LNCaP clone FGC (cell line): ENCODE measurements around the gene SLAIN1.
"Not testable (repeated sequence)": the region's sequence is repeated elsewhere in the genome, so short reads cannot be mapped to it uniquely, and the experiment has no call there.

Source experiments
- DNase-seq: peaks from one replicate; pipeline ENCODE4 v3.0.0-alpha.2; 2011; ENCODE audit warnings: low read depth
- H3K4me3 ChIP-seq: 2 replicates; pipeline ENCODE4 v1.5.1; 2011; ENCODE audit warnings: mild to moderate bottlenecking, low read depth, low read length, control low read depth
- TF ChIP-seq, protein P1 (sequence below): IDR thresholded peaks from 2 replicates; pipeline ENCODE4 v1.5.1; 2012; ENCODE audit warnings: mild to moderate bottlenecking; ENCODE audit not compliant: control insufficient read depth, insufficient read depth; ENCODE audit errors: extremely low read depth

Gene SLAIN1

DNA sequence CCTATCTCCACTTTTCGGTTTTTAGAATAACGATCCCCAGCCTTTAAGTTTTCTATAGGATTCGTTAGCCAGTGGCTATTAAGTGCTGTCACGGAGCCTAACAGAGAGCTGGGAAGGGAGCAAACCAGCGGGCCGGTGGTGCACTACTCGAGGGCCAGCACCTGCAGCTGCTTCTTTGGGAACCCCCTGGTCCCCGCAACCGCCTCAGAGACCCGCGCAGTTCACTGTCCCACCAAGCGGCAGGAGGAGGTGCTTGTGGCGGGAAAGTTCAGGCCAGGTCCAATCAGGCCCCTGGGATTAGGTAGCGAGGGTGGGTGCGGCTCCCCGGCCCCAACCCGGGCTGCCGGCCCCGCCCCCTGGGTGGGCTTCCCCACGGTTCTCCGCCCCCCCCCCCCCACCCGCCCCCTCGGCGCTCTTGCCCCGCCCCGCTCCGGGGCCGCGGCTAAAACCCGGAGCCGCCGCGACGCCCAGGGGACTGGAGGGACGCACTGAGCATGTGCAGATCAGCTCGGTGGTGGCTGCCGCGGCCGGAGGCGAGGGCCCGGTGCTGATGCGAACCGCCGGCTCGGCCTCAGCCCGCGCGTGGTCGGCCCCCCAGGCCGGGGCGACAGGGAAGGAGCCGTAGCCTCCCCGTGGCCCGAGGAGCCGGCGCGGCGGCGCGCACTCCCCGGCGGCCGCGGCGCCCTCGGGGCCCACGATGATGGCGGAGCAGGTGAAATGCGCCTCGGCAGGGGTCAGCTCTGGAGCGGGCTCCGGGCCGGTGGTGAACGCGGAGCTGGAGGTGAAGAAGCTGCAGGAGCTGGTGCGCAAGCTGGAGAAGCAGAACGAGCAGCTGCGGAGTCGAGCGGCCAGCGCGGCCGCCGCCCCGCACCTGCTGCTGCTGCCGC, at the start of gene SLAIN1:
Gene SLAIN1, plus strand, starts transcription at position 471 of the 887 bp plus-strand sequence. Its CDS starts 227 bp downstream, at position 698.
- TF ChIP-seq, protein P1, sequence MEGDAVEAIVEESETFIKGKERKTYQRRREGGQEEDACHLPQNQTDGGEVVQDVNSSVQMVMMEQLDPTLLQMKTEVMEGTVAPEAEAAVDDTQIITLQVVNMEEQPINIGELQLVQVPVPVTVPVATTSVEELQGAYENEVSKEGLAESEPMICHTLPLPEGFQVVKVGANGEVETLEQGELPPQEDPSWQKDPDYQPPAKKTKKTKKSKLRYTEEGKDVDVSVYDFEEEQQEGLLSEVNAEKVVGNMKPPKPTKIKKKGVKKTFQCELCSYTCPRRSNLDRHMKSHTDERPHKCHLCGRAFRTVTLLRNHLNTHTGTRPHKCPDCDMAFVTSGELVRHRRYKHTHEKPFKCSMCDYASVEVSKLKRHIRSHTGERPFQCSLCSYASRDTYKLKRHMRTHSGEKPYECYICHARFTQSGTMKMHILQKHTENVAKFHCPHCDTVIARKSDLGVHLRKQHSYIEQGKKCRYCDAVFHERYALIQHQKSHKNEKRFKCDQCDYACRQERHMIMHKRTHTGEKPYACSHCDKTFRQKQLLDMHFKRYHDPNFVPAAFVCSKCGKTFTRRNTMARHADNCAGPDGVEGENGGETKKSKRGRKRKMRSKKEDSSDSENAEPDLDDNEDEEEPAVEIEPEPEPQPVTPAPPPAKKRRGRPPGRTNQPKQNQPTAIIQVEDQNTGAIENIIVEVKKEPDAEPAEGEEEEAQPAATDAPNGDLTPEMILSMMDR = no peak
- DNase-seq = no peak
- H3K4me3 ChIP-seq = peak within 1 kb of the TSS; percentile 74

DNA sequence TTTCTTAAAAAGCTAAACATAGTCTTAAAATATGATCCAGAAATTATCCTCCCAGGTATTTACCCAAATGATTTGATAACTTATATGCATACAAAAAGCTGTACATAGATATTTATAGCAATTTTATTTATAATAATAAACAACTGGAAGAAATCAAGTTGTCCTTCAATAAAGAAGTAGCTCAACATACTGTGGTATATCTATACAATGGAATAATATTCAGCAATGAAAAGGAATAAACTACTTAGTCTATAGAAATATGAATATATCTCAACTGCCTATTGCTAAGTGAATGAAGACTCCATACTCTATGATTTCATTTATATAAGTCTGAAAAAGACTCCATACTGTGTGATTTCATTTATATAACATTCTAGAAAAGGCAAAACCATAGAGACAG, 47.1 kb upstream of the SLAIN1 start:
- TF ChIP-seq, protein P1 = no peak
- no peak for DNase-seq

DNA sequence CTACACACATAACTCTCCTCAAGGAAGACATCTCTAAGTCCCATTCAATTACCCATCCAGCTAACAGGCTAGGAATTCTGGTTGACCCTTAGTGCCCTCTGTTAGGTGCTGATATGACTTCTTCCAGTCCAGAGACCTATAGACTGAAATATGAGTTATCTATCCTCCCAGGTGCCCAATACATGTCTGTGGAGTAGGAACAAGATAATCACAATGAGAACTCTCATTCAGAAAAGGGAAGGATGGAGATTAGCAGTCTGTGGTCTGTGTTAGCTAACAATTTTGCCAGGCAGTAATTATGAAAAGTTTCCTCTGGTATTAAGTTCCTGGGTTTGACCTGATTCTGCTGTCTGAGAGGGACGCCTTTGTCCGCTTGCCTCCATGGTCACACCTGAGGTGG, 44.2 kb upstream of the SLAIN1 start:
- TF ChIP-seq, protein P1 = no peak
- no peak for DNase-seq
- no peak overlapping the region for H3K4me3 ChIP-seq

More for the DNA sequence above, 47.1 kb upstream of the SLAIN1 start:
- H3K4me3 ChIP-seq = no peak overlapping the region

DNA sequence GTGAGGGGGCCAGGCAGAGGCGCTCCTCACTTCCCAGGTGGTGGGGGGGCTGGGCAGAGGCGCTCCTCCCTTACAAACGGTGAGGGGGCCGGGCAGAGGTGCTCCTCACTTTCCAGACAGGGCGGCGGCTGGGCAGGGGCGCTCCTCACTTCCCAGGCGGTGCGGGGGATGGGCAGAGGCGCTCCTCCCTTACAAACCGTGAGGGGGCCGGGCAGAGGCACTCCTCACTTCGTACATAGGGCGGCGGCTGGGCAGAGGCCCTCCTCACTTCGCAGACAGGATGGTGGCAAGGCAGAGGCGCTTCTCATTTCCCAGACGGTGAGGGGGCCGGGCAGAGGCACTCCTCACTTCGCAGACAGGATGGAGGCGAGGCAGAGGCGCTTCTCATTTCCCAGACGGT, 37.5 kb upstream of the SLAIN1 start:
- DNase-seq, H3K4me3 ChIP-seq: not testable (repeated sequence)

DNA sequence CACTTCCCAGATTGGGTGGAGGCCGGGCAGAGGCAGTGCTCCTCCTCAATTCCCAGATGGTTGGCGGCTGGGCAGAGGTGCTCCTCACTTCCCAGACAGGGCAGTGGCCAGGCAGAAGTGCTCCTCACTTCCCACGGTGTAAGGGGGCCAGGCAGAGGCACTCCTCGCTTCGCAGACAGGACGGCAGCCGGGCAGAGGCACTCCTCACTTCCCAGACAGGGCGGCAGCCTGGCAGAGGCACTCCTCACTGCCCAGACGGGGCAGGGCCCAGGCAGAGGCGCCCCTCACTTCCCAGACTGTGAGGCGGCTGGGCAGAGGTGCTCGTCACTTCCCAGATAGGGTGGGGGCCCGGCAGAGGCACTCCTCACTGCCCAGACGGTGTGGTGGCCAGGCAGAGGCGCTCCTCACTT, 36.6 kb upstream of the SLAIN1 start:
- no peak for DNase-seq
- TF ChIP-seq, protein P1 = no peak
- H3K4me3 ChIP-seq = no peak overlapping the region

DNA sequence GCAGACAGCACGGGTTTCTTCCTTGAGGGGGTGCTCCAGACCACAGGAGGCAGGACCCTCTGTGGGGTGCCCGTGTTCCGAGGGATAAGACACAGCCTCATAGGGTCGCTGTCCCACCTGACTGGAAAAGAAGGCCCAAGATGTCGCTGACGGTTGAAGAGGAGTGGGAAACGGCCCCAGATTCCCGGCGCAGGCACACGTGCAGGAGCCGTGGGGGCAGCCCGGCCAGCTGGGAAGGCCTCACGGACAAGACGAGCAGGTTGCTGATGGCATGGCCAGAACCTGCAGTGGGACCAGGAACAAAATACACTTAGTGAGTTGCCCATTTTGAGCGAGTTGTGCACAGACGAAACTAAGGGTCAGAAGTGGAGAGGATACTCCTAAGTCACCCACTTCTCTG, 35.2 kb upstream of the SLAIN1 start:
- DNase-seq, H3K4me3 ChIP-seq: not testable (repeated sequence)

DNA sequence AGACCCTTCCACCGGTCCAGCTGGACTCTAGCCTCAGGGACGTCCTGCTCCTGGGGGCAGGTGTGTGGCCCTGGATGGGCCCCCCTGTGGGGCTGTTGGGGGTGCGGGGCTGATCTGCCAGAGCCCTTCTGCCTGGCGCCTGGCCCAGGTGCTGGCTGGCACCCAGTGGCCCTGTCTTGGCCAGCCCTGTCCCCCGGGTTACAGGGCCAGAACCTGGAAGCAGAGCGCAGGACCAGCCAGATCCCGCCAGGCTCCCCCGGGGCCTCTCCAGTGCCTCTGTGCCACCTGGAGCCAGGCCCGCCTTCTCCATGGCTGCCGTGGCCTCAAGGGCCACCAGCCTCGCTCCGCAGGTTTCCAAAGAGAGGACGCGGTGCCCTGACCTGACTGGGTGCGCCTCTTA, 34.7 kb upstream of the SLAIN1 start:
- not testable (repeated sequence) for H3K4me3 ChIP-seq, DNase-seq

DNA sequence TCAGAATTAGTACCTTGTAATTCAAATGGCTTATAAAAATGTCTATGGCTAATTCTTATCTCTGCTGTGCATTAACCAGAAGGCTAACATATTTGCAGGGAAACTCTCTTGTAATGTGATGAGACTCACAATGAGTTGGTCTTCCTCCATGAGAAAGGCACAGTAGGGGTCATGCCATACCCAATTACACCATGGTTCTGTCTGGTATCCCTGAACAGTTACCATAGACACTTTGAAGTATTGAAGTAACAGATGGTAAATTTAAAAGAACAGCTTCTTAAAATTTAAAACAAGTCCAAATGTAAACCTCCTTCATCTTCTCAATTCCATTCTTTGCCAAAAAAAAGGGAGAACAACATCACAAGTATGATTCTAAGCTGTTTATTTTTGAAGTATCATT, 22.6 kb upstream of the SLAIN1 start:
- TF ChIP-seq, protein P1 = no peak
- no peak for DNase-seq
- no peak overlapping the region for H3K4me3 ChIP-seq
